Bronchial epithelial cell (primary cell): ENCODE measurements around the gene GTF2F2. TPM values are rescaled to one million over a fixed set of nuclear protein-coding genes. Genes with fewer than 3 reads are reported as not detected.

Source experiments
- DNase-seq: peaks from one replicate; pipeline ENCODE4 v3.0.0-alpha.2; 2010; ENCODE audit warnings: low read depth
- FAIRE-seq: peaks from 2 replicates; lab custom pipeline; 2011; peaks lifted over from hg19 to GRCh38; lab: Jason Lieb, UNC
- H3K27me3 ChIP-seq: 2 replicates; pipeline ENCODE4 v1.5.1; 2011; ENCODE audit warnings: low read length; ENCODE audit not compliant: control insufficient read depth, insufficient read depth
- H3K36me3 ChIP-seq: 2 replicates; pipeline ENCODE4 v1.5.1; 2011; ENCODE audit warnings: low read length; ENCODE audit not compliant: control insufficient read depth, insufficient read depth
- H3K4me3 ChIP-seq: 2 replicates; pipeline ENCODE4 v1.5.1; 2011; ENCODE audit warnings: mild to moderate bottlenecking, low read depth, low read length, control low read depth
- total RNA-seq: library from RNA; depleted of rRNA; stranded (reverse); fragments of >200 nt; gene quantifications from 2 replicates; pipeline ENCODE4 v1.2.1, GENCODE V29; 2014
- TF ChIP-seq, protein P1 (sequence below): IDR thresholded peaks from 2 replicates; pipeline ENCODE4 v1.5.1; 2011; ENCODE audit warnings: mild to moderate bottlenecking, moderate library complexity, low read length, control low read depth, inconsistent platforms; ENCODE audit not compliant: insufficient read depth, severe bottlenecking

The GTF2F2 gene
- total RNA-seq, 1 donor from 2014 or later = 42.4 TPM

DNA sequence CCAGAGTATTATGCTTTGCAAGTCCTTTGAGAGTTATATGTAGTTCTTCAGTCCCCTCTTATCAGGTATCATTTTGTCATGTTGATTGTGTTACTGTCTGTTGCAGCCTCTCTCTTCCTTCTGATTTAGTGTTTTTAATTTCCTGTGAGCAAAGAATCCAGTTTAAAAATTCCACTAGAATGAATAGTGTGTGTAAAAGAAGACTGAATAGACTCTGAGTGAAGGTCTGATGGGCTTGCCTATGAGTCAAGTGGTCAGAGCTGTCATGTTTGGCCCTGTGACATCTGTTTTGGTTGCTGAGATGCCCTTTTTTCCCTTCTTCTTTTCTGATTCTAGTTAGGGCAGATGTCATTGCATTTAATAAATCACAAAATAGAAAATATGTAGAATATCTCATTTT is 103.9 kb downstream of the GTF2F2 start:
- no peak overlapping the region for H3K4me3 ChIP-seq
- TF ChIP-seq, protein P1, sequence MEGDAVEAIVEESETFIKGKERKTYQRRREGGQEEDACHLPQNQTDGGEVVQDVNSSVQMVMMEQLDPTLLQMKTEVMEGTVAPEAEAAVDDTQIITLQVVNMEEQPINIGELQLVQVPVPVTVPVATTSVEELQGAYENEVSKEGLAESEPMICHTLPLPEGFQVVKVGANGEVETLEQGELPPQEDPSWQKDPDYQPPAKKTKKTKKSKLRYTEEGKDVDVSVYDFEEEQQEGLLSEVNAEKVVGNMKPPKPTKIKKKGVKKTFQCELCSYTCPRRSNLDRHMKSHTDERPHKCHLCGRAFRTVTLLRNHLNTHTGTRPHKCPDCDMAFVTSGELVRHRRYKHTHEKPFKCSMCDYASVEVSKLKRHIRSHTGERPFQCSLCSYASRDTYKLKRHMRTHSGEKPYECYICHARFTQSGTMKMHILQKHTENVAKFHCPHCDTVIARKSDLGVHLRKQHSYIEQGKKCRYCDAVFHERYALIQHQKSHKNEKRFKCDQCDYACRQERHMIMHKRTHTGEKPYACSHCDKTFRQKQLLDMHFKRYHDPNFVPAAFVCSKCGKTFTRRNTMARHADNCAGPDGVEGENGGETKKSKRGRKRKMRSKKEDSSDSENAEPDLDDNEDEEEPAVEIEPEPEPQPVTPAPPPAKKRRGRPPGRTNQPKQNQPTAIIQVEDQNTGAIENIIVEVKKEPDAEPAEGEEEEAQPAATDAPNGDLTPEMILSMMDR = no peak
- FAIRE-seq (no peak), DNase-seq (no peak)
- no peaks in the 10 kb centered on the region for H3K27me3 ChIP-seq
- H3K36me3 ChIP-seq = no peaks in the 10 kb centered on the region

DNA sequence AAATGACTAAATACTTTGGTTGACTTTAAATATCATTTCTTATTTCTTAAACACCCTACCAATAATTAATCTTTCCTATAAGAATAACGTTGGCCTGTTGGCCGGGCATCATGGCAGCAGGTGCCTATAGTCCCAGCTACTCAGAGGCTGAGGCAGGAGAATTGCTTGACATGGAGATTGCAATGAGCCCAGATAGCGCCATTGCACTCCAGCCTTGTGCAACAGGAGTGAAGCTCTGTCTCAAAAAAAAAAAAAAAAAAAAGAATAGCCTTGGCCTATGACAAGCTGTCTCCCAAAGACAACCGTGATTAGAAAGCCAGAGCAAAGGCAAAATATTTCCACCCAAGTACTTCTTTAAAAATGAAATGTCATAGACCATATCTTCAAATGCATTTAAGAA is 105.1 kb downstream of the GTF2F2 start:
- Histone ChIP-seq H3K36me3 (no peaks in the 10 kb centered on the region), H3K4me3 (no peak overlapping the region), H3K27me3 (no peaks in the 10 kb centered on the region)
- TF ChIP-seq, protein P1 = no peak
- no peak for DNase-seq
- FAIRE-seq = no peak

DNA sequence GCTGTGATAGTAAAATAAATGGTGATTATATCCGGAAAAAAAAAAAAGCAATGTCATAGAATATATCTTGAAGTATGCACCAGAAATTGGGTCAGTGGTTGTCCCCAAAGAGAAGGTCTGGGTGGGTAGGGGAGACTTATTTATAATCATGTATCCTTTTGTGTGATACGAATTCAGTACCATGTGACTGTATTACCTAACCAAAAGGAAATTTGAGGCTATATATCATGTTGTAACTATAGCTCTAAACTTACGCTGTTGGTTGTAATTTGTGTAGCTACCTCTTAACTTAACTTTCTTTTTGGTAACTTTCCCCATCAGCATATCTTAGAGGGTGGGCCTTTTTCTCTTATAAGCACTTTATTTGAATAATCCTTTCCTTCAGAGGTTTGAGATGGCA is 105.7 kb downstream of the GTF2F2 start:
- Histone ChIP-seq H3K36me3 (no peaks in the 10 kb centered on the region), H3K27me3 (no peaks in the 10 kb centered on the region), H3K4me3 (no peak overlapping the region)
- FAIRE-seq (no peak), DNase-seq (no peak)
- TF ChIP-seq, protein P1 = no peak

DNA sequence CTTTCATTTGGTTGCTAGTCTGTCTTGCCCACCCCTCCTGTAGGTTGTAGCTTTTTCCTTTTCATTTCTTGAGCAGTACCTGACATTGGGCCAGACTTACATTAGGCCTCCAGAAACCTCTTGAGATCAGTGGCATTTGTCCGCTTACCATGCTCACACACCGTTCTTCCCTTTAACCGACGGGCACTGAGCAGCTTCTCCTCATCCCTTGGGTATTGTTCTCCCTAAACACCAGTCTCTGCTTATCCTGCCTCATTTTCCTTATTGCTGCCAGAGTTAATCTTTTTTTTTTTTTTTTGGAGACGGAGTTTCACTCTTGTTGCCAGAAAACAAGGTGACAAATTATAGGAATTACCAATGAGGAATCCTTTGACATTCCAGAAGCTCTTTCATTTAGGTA is 107.7 kb downstream of the GTF2F2 start:
- TF ChIP-seq, protein P1 = no peak
- Histone ChIP-seq H3K36me3 (no peaks in the 10 kb centered on the region), H3K27me3 (no peaks in the 10 kb centered on the region), H3K4me3 (no peak overlapping the region)
- no peak for FAIRE-seq
- DNase-seq = no peak

DNA sequence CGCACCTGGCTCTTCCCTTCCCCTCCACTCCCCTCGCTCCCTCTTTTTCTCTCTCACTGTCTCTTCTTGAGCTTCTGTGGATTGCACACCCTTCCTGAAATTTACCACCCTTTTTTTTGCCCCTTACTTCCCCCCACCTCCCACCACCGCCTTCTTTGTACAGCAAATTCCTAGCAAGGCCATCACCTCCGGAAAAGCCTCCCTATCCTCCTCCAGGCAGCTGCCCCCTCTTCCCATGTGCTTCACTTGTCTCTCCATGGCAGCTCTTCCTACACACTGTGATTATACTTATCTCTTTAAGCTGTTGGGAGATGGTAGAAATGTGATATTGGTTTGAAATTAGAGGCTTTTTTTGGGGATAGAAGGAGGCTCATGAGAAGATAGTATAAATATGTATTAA is 108.9 kb downstream of the GTF2F2 start:
- Histone ChIP-seq H3K36me3 (no peaks in the 10 kb centered on the region), H3K4me3 (no peak overlapping the region), H3K27me3 (no peaks in the 10 kb centered on the region)
- TF ChIP-seq, protein P1 = no peak
- no peak for DNase-seq
- no peak for FAIRE-seq

DNA sequence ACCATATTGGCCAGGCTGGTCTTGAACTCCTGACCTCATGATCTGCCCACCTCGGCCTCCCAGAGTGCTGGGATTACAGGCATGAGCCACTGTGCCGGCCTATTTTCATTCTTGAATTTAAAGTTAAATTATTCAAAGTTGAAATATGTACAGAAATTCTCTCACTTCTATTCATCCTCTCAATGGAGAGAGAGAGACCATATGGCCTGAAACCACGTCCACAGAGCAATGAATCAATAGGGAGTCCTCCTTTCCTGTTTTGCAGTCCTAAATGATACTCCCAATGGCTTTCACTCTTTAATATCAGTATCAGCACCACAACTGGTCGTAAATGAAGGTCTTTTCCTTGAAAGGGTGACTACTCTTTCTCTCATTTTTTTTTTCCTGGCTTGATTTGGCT is 111.0 kb downstream of the GTF2F2 start:
- Histone ChIP-seq H3K36me3 (no peaks in the 10 kb centered on the region), H3K27me3 (no peaks in the 10 kb centered on the region), H3K4me3 (no peak overlapping the region)
- TF ChIP-seq, protein P1 = no peak
- DNase-seq (no peak), FAIRE-seq (no peak)
